GM08714 (cell line): ENCODE data around the gene LGMN.
"Not testable (repeated sequence)": the region's sequence is repeated elsewhere in the genome, so short reads cannot be mapped to it uniquely, and the experiment has no call there.

Experiments
- H3K4me3 ChIP-seq: fragments of 200-500 bp; sonication (Bioruptor generic); 2 replicates; pipeline ENCODE4 v1.5.1; 2014; ENCODE audit warnings: mild to moderate bottlenecking, low read length, inconsistent platforms
- ZNF274 ChIP-seq: IDR thresholded peaks from 2 replicates; pipeline ENCODE4 v1.6.1; 2012; ENCODE audit warnings: mild to moderate bottlenecking, low read depth, low read length

LGMN gene

DNA sequence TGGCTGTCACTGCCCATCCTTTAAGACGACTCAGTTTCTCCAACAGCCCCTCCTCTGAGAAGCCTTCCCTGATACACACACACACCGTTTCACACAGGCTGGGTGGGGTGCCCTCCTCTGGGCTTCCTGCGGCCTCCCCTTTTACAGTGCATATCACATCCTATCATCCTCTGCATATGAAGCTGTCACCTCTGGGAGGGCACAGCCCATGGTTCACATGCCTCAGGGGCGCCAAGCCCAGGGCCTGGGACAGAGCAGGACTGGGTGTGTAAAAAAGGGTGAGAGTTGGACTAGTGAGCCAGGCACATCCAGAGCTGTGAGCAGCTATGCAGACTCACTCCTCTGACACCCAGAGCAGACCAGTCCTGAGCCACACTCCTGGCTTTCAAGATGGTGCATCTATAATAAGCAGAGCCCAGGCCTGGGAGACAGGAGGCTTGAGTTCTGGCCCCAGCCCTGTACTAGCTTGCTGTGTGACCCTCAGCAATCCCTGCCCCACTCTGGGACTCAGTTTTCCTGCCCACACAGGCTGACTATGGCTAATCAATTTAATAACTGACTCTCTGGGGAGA is 62.6 kb downstream of the LGMN start:
- no peak overlapping the region for H3K4me3 ChIP-seq
- no peak for TF ChIP-seq ZNF274

DNA sequence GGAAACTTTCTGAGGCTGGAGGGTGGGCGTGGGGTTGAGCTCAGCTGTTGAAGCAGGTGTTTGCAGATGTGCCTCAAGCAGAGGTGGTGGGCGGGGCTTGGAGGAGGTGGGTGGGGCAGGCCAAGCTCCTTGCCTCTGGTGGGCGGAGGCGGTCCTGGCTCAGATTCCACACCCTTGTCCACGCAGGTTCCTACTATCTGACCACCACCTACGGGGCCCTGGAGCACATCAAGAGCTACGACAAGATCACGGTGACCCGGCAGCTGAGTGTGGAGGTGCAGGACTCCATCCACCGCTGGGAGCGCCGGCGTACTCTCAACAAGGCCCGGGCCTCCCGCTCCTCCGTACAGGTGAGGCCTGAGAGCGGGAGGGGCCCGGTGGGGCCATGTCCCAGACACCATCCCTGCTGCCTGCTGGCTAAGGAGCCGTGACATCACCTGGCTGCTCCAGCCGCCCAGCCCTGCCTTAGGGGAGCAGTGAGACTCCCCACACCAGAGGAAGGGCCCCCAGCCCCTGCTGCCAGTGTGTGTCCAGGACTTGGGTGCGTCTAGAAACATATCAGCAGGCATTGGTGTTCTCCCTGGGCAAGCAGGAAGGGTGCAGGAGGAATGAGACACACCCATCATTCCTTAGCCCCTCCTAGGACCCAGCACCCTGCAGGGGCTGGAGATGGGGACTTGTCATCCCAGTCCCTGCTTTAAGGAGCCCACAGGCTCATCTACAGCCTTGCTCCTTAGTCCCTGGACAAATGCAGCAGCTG is 63.4 kb downstream of the LGMN start:
- no peak for TF ChIP-seq ZNF274
- no peak overlapping the region for H3K4me3 ChIP-seq

DNA sequence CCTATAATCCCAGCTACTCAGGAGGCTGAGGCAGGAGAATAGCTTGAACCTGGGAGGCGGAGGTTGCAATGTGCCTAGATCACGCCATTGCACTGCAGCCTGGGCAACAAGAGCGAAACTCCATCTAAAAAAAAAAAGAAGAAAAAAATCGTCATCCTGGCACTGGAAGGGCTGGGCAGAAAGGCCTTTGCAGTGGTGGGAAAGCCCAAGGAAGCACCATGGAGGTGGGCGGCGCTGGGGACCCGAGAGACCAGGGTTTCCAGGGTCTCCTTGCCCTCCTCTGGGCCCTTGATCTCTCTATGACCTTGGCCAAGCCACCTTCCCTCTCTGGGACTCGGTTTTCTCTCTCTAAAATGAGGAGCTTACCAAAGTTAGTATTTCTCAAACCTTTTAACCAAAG is 65.4 kb downstream of the LGMN start:
- H3K4me3 ChIP-seq, result no peak overlapping the region
- no peak for TF ChIP-seq ZNF274

DNA sequence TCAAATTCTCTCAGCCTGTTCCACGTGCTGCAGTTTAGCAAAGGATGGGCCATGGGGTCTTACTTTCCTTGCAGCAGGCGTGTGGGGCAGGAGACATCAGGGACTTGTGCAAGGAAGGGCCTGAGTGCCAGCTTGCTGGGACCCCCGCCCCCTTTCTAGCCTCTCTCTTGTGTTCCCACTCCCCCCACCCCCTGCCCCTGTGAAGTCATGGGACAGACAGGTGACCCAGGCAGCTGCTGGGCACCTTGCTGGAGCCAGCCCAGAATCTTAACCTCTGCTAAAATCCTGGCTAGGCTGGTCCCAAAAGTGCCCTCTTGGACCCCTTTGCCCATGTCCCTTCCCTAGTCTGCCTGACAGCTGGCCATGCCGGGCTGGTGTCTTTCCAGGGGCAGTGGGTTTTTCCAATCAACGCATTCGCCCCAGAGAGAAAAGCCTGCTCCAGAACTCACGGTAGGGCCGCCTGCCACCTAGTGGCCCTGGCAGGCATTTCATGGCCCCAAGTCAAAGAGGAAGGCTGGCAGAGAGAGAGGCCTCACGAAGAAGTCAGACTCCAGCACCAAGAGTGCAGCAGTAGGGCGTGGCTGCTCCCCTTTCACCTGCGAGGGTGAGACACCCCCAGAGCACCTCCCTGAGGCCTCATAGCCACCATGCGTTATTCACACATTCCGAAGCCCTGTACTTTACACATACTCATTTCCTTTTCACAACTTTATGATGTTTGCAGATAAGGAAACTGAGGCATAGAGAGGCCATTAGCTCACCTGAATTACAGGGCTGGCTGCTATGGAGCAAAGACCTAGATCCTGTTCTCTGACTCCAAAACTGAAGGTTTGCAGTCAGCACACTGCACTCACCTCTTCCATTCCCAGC is 67.4 kb downstream of the LGMN start:
- no peak overlapping the region for H3K4me3 ChIP-seq
- no peak for TF ChIP-seq ZNF274

GRCh38 chr14:92680330-92680729 is 68.1 kb downstream of the LGMN start:
- H3K4me3 ChIP-seq, result not testable (repeated sequence)

- no peak overlapping the region for H3K4me3 ChIP-seq
- TF ChIP-seq ZNF274, result no peak
These were observed 69.2 kb downstream of the LGMN start for GRCh38 chr14:92679246-92679645.

DNA sequence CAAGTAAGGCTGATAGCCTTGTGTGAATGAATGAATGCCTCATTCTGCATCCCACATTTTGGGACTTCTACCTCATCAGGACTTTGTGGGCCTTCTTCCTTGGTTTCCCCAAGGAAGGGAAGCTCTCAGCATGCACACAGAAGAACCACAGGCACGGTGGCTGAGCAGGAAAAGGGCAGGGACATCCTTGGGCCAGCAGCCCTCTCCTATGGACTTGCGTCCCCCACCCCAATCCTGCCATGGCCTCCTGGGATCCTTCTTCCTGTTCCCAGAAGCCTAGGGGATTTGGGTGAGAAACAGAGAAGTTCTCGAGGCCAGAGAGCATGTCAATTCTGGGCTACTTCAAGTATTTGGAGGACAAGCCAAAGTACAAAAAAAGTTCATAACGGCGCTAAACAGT is 69.7 kb downstream of the LGMN start:
- TF ChIP-seq ZNF274, result no peak

DNA sequence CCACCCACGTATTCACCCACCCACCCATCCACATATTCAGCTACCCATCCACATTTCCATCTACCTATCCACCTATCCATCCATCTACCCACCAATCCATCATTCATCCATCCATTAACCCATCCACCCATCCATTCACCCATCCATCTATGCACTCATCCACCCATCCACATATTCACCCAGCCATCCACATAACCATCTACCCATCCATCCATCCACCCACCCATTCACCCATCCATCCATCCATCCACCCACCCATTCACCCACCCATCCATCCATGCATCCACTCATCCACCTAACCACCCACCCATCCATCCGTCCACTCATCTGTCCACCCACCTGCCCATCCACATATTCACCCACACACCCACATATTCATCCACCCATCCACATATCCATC is 70.5 kb downstream of the LGMN start:
- H3K4me3 ChIP-seq, result no peak overlapping the region
- no peak for TF ChIP-seq ZNF274

More for the DNA sequence above, 69.7 kb downstream of the LGMN start:
- H3K4me3 ChIP-seq, result no peak overlapping the region

- no peak for TF ChIP-seq ZNF274
- H3K4me3 ChIP-seq, result no peak overlapping the region
These were observed 71.2 kb downstream of the LGMN start for GRCh38 chr14:92677087-92677668.

- no peak for TF ChIP-seq ZNF274
- H3K4me3 ChIP-seq, result peak overlapping the region; percentile 3; the same call in 1 of the 2 replicates
These were observed 71.9 kb downstream of the LGMN start for GRCh38 chr14:92676403-92677086.

- no peak for TF ChIP-seq ZNF274
- H3K4me3 ChIP-seq, result no peak overlapping the region; the same call in 1 of the 2 replicates
These were observed 72.5 kb downstream of the LGMN start for GRCh38 chr14:92675976-92676375.

- H3K4me3 ChIP-seq, result no peak overlapping the region; the same call in 1 of the 2 replicates
- no peak for TF ChIP-seq ZNF274
These were observed 73.0 kb downstream of the LGMN start for GRCh38 chr14:92675421-92675820.

GRCh38 chr14:92673601-92674150 is 74.8 kb downstream of the LGMN start:
- no peak for TF ChIP-seq ZNF274
- H3K4me3 ChIP-seq, result no peak overlapping the region
